H9 (cell line): ENCODE results near the gene G6PC2. TPM values are rescaled to one million over a fixed set of nuclear protein-coding genes. Genes with fewer than 3 reads are reported as not detected.

Source experiments
- DNase-seq: peaks from one replicate; pipeline ENCODE4 v3.0.0-alpha.2; 2017
- H2AFZ ChIP-seq: one replicate; pipeline ENCODE4 v1.6.1; 2013; ENCODE audit warnings: mild to moderate bottlenecking, low read length, control low read depth, moderate library complexity
- H2AK5ac ChIP-seq: 2 replicates; pipeline ENCODE4 v1.6.1; 2013; ENCODE audit warnings: low read length, control low read depth, mixed read lengths; ENCODE audit not compliant: insufficient read length
- H2BK120ac ChIP-seq: one replicate; pipeline ENCODE4 v1.6.1; 2013; ENCODE audit warnings: low read depth, mild to moderate bottlenecking, low read length, control low read depth, inconsistent platforms; ENCODE audit not compliant: poor library complexity, severe bottlenecking
- H2BK12ac ChIP-seq: 2 replicates; pipeline ENCODE4 v1.6.1; 2013; ENCODE audit warnings: low read length, control low read depth, mixed read lengths, low read depth; ENCODE audit not compliant: insufficient read length
- H2BK15ac ChIP-seq: 2 replicates; pipeline ENCODE4 v1.6.1; 2013; ENCODE audit warnings: low read depth, low read length, control low read depth
- H2BK20ac ChIP-seq: one replicate; pipeline ENCODE4 v1.6.1; 2013; ENCODE audit warnings: low read depth, mild to moderate bottlenecking, low read length, control low read depth, inconsistent platforms; ENCODE audit not compliant: poor library complexity, severe bottlenecking
- H2BK5ac ChIP-seq: 2 replicates; pipeline ENCODE4 v1.6.1; 2013; ENCODE audit warnings: low read length, control low read depth, mixed read lengths; ENCODE audit not compliant: insufficient read length
- H3K14ac ChIP-seq: 2 replicates; pipeline ENCODE4 v1.6.1; 2013; ENCODE audit warnings: low read length, control low read depth; ENCODE audit not compliant: insufficient read depth
- H3K18ac ChIP-seq: 2 replicates; pipeline ENCODE4 v1.6.1; 2013; ENCODE audit warnings: low read depth, mild to moderate bottlenecking, mixed read lengths, low read length, control low read depth; ENCODE audit not compliant: insufficient read length
- H3K23ac ChIP-seq: 2 replicates; pipeline ENCODE4 v1.6.1; 2013; ENCODE audit warnings: low read length, control low read depth, mixed read lengths, low read depth; ENCODE audit not compliant: insufficient read length
- H3K23me2 ChIP-seq: 2 replicates; pipeline ENCODE4 v1.6.1; 2013; ENCODE audit warnings: low read depth, mild to moderate bottlenecking, mixed read lengths, low read length, control low read depth; ENCODE audit not compliant: insufficient read length, poor library complexity, severe bottlenecking
- H3K27ac ChIP-seq: 2 replicates; pipeline ENCODE4 v1.5.1; 2013; ENCODE audit warnings: low read length, control low read depth, mixed read lengths, low read depth; ENCODE audit not compliant: insufficient read length
- H3K27me3 ChIP-seq: 2 replicates; pipeline ENCODE4 v1.6.1; 2013; ENCODE audit warnings: low read length, control low read depth, inconsistent platforms; ENCODE audit not compliant: insufficient read depth
- H3K4ac ChIP-seq: 2 replicates; pipeline ENCODE4 v1.6.1; 2013; ENCODE audit warnings: low read depth, mild to moderate bottlenecking, control low read depth, inconsistent platforms, low read length, moderate library complexity
- H3K4me1 ChIP-seq: 2 replicates; pipeline ENCODE4 v1.6.1; 2013; ENCODE audit warnings: low read length, control low read depth, inconsistent platforms; ENCODE audit not compliant: insufficient read depth
- H3K4me2 ChIP-seq: 2 replicates; pipeline ENCODE4 v1.6.1; 2013; ENCODE audit warnings: low read length, control low read depth, mixed read lengths; ENCODE audit not compliant: insufficient read length, insufficient read depth
- H3K56ac ChIP-seq: 2 replicates; pipeline ENCODE4 v1.6.1; 2013; ENCODE audit warnings: low read depth, mild to moderate bottlenecking, mixed read lengths, low read length, control low read depth; ENCODE audit not compliant: insufficient read length
- H3K79me1 ChIP-seq: 2 replicates; pipeline ENCODE4 v1.6.1; 2013; ENCODE audit warnings: low read depth, mild to moderate bottlenecking, moderate library complexity, low read length, control low read depth, inconsistent platforms; ENCODE audit not compliant: insufficient read depth, poor library complexity, severe bottlenecking
- H3K79me2 ChIP-seq: 2 replicates; pipeline ENCODE4 v1.6.1; 2013; ENCODE audit warnings: low read length, control low read depth, inconsistent platforms; ENCODE audit not compliant: insufficient read depth
- H3K9ac ChIP-seq: 2 replicates; pipeline ENCODE4 v1.6.1; 2013; ENCODE audit warnings: low read length, control low read depth, mixed read lengths; ENCODE audit not compliant: insufficient read length; ENCODE audit errors: extremely low read depth
- H3K9me3 ChIP-seq: one replicate; pipeline ENCODE4 v1.6.1; 2013; ENCODE audit warnings: low read depth, low read length, inconsistent platforms; ENCODE audit not compliant: control insufficient read depth
- H3T11ph ChIP-seq: one replicate; pipeline ENCODE4 v1.6.1; 2013; ENCODE audit warnings: mild to moderate bottlenecking, low read length, control low read depth, inconsistent platforms
- H4K20me1 ChIP-seq: one replicate; pipeline ENCODE4 v1.6.1; 2013; ENCODE audit not compliant: control insufficient read depth, insufficient read length, insufficient read depth
- H4K5ac ChIP-seq: 2 replicates; pipeline ENCODE4 v1.6.1; 2013; ENCODE audit warnings: low read depth, mild to moderate bottlenecking, mixed read lengths, low read length, control low read depth; ENCODE audit not compliant: insufficient read length
- H4K8ac ChIP-seq: replicated peaks from 2 replicates; pipeline ENCODE4 v1.6.1; 2013; ENCODE audit warnings: low read length, control low read depth, mixed read lengths, low read depth; ENCODE audit not compliant: insufficient read length
- H4K91ac ChIP-seq: 2 replicates; pipeline ENCODE4 v1.6.1; 2013; ENCODE audit warnings: low read depth, mild to moderate bottlenecking, moderate library complexity, mixed read lengths, low read length, control low read depth; ENCODE audit not compliant: insufficient read length
- H3K27ac Mint-ChIP-seq, 3 experiments: 2 replicates in 2 of 3; 3 replicates in 1 of 3; pipeline ENCODE4 v1.8.0; 2020 to 2021; ENCODE audit warnings: mixed read lengths in 3 of 3, mild to moderate bottlenecking in 1 of 3, moderate library complexity in 1 of 3
- H3K27me3 Mint-ChIP-seq: 2 replicates; pipeline ENCODE4 v1.8.0; 2021; ENCODE audit warnings: low read depth, mild to moderate bottlenecking, moderate library complexity, mixed read lengths
- H3K36me3 Mint-ChIP-seq, 3 experiments: 2 replicates in 2 of 3; 3 replicates in 1 of 3; pipeline ENCODE4 v1.8.0; 2020 to 2021; ENCODE audit warnings: low read depth in 3 of 3, mixed read lengths in 3 of 3; ENCODE audit not compliant: insufficient read depth in 1 of 3
- H3K4me1 Mint-ChIP-seq, 2 experiments: 2 replicates each; pipeline ENCODE4 v1.8.0; 2020; ENCODE audit warnings: mixed read lengths in 2 of 2
- H3K4me3 Mint-ChIP-seq, 2 experiments: 2 replicates in 1 of 2; 3 replicates in 1 of 2; pipeline ENCODE4 v1.8.0; 2020 to 2021; ENCODE audit warnings: mild to moderate bottlenecking in 2 of 2, mixed read lengths in 2 of 2, moderate library complexity in 1 of 2
- H3K9me3 Mint-ChIP-seq, 2 experiments: 2 replicates in 1 of 2; 3 replicates in 1 of 2; pipeline ENCODE4 v1.8.0; 2020; ENCODE audit warnings: mild to moderate bottlenecking in 2 of 2, mixed read lengths in 2 of 2, moderate library complexity in 1 of 2
- WGBS: extraction: QIAGEN DNeasy Blood & Tissue Kit; methylation state at CpG from one replicate; pipeline ENCODE4 v1.1.7; 2013; ENCODE audit warnings: missing lambda C conversion rate, low lambda C conversion rate, mixed read lengths; ENCODE audit not compliant: insufficient read length; ENCODE audit errors: extremely low coverage; 5-methylcytosine and 5-hydroxymethylcytosine counted together
- total RNA-seq: library from RNA; stranded (reverse); gene quantifications from 2 replicates; pipeline ENCODE4 v1.2.1, GENCODE V29; 2021
- TF ChIP-seq, protein P1 (sequence below): fragments of 200-600 bp; sonication (generic); conservative IDR thresholded peaks from 3 replicates; pipeline ENCODE4 v1.8.0; 2021; ENCODE audit warnings: antibody characterized with exemption, mild to moderate bottlenecking

Gene G6PC2
- total RNA-seq, 1 experiment from 2014 or later, result not detected

DNA sequence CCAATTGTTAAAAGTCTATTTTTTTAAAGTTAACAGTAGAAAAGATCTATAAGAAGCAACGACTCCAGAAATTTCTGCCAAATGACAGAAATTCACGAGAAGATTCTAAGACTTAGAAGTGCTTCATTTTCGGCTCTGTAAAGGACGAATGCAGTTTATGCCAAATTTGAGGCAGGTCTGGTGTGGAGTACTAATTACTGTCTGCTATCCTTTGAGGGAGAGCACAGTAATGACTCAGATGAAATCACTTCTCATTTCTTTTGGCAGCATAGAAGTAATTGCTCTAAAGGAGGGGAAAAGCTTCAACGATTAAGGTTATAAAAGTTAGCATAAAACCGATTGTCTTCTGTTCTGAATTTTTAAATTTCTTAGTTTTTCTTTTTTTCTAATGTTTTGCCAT lies 11.4 kb downstream of the G6PC2 start:
- DNase-seq, result no peak
- Histone ChIP-seq H3K27me3 (no peaks in the 10 kb centered on the region; the same call in 1 of the 2 replicates), H3K18ac (no peak overlapping the region), H2AFZ (no peak overlapping the region), H3K56ac (no peak overlapping the region), H3K9me3 (no peaks in the 10 kb centered on the region), H2AK5ac (no peak overlapping the region), H2BK12ac (no peak overlapping the region), H4K20me1 (no peaks in the 10 kb centered on the region), H3K14ac (no peak overlapping the region), H4K5ac (no peak overlapping the region), H2BK120ac (no peak overlapping the region), H3K4me2 (no peak overlapping the region), H3K79me1 (no peaks in the 10 kb centered on the region), H3T11ph (no peak overlapping the region), H3K23me2 (no peaks in the 10 kb centered on the region), H3K23ac (no peak overlapping the region), H3K27ac (no peak overlapping the region), H4K8ac (no peak overlapping the region), H3K4ac (no peak overlapping the region), H2BK15ac (no peak overlapping the region), H2BK5ac (no peak overlapping the region), H4K91ac (no peak overlapping the region), H3K9ac (no peak overlapping the region), H2BK20ac (no peak overlapping the region), H3K4me1 (peaks cover 20% of the 10 kb centered on the region), H3K79me2 (no peaks in the 10 kb centered on the region)
- Mint-ChIP-seq H3K4me3 (peak overlapping the region in 1 of 2 experiments; percentile 21; a peak in 2 of 5 replicates), H3K4me1 (peaks cover 60 to 62% of the 10 kb centered on the region in 2 experiments), H3K27ac (no peak overlapping the region), H3K9me3 (peaks cover 7 to 9% of the 10 kb centered on the region in 2 experiments), H3K27me3 (no peaks in the 10 kb centered on the region; the same call in 1 of the 2 replicates), H3K36me3 (peaks cover 0 to 11% (median 5%) of the 10 kb centered on the region in 3 experiments; a peak in 4 of 7 replicates)
- WGBS, result no CpG with 5 or more reads among the region's 6 CpGs
- TF ChIP-seq, protein P1, sequence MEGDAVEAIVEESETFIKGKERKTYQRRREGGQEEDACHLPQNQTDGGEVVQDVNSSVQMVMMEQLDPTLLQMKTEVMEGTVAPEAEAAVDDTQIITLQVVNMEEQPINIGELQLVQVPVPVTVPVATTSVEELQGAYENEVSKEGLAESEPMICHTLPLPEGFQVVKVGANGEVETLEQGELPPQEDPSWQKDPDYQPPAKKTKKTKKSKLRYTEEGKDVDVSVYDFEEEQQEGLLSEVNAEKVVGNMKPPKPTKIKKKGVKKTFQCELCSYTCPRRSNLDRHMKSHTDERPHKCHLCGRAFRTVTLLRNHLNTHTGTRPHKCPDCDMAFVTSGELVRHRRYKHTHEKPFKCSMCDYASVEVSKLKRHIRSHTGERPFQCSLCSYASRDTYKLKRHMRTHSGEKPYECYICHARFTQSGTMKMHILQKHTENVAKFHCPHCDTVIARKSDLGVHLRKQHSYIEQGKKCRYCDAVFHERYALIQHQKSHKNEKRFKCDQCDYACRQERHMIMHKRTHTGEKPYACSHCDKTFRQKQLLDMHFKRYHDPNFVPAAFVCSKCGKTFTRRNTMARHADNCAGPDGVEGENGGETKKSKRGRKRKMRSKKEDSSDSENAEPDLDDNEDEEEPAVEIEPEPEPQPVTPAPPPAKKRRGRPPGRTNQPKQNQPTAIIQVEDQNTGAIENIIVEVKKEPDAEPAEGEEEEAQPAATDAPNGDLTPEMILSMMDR, result no peak
